GM18519 (cell line): ENCODE data around the gene PLA2G4A.

Experiments used
- ATAC-seq: cut with Tn5 transposase; IDR thresholded peaks from one replicate; pipeline ENCODE4 v1.9.1; 2021; ENCODE audit warnings: mild to moderate bottlenecking, moderate library complexity; ENCODE audit not compliant: unreplicated experiment, low FRiP score

PLA2G4A gene

GRCh38 chr1:186869526-186870228 lies 40.9 kb downstream of the PLA2G4A start:
- no peak for ATAC-seq

DNA sequence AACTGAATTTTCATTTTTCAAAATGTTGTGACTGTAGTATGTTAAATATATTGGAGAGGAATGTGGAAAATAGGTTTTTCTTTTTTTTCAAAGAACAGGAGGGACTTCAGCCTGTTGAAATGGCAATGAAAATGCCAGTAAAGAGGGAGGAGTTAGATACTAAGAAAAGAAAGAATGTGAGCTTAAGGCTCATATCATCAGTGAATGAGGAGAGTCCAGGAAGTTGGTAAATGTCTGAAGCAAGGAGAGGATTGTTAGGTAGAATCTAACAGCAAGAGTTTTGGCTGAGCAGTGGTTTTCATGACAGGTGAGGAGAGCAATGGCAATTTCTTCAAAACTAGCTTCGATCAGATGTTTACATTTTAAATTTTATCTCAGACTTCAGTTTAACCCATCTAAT lies 43.0 kb downstream of the PLA2G4A start:
- no peak for ATAC-seq

DNA sequence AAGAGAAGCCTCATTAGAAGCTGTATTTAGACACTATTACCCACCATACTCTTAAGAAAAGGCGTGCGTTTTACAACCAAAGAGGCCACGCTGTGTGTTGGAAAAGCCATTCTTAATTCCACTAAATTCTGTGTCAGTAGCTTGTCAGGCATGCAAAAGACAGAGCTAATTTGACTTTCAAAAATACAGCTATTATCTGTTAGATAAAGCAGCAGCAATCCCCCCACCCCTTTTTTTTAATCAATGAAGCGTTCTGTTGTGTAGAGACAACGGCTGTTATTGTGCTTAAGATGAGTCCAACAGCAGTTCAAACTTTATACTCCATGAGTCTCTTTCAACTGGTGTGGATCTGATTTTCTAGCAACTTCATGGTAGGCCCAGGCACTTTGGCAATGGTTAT lies 43.5 kb downstream of the PLA2G4A start:
- no peak for ATAC-seq

DNA sequence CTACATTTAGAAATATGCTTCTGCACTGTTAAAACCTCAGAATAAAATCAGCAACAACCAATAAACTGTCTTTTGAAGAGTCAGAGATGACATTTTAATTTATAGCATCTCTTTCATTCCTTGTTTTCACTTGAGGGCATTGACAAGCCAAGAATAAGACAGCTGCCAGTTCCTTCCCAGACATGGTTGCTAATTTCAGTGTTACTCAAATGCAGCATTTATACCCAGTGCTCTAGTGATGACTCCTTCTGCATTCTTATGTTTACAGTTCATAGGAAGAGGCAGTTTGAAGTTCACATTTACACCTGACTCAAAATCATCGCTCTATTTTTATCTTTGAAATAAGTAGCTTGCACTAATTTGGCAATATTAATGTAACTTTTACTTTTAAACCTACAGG lies 44.9 kb downstream of the PLA2G4A start:
- no peak for ATAC-seq

DNA sequence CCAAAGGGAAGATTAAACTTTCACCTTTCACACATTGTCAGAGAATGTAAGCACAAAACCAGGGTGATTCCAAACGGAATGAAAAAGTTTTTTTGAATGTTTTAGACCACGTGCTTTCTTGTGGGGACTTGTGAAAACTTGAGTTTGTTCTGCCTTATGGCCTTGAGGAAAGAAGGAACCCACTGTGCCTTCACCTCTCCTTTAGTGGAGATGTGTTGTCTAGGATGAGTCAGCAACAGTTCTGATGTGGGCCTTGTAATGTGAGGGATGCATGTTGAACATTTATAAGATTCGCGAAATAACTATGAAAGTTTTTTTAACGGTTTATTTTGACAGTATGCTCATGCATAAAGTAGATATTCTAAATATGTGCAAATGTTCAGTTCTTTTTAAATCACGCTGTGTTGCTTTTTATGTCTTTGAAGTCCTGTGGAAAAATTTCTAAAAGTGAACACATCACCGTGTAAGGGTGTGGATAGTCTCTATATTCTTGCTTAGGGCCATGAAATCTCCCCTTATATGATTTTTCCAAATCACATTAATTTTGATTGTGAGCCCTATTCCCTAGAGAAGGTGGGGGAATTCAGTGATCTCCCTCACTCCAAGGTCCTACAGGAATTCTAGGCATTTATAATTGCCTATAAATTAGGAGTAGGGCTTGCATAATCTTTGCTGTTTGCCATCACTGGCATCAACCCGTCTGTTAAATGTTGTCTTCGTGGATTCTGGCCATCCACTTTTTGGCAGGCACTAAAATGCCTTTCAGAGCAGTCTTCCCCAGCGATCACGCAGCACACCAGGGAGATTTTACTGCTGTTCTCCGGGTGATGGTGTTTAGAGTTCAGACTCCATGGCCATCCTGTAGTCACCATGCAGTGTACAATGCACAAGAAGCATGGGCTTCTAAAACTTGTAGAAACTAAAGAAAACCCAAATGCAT lies 47.4 kb downstream of the PLA2G4A start:
- ATAC-seq: no peak

DNA sequence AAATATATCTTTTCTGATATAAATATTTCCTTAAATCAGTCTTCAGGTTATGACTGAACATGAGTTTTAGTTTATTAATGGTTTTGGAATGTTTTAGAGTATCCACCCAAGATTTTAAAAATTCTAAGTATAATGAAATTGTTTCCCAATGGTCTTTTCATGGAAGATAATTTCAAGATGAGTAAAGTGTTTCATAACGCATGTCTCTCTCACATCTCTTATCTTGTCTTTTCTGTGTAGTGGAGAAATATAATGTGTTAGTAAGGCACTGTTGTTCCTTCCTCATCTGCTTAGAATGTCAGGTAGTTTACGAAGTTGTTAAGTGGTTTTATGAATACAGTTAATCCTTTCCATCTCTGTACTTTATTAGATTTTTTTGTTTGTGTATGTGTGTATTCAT lies 49.6 kb downstream of the PLA2G4A start:
- ATAC-seq: no peak

DNA sequence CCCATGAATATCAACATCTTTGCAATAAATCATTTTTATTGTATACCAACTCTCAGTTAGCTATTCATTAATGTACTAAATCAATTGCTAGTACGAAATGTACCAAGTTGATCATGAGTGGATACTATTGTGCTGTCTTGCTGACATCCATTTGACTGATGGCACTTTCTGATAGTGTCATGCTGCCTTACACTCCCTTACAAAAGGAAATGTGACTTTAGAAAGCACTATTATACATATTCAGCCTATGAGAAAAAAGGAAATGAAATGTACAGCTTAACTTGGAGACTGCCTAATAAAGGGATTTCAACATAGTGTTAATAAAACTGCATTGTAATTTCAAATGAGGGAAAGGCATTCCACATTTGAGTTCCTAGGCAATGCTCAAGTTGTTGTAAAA lies 52.2 kb downstream of the PLA2G4A start:
- no peak for ATAC-seq

GRCh38 chr1:186882372-186883134 lies 53.8 kb downstream of the PLA2G4A start:
- ATAC-seq: no peak

DNA sequence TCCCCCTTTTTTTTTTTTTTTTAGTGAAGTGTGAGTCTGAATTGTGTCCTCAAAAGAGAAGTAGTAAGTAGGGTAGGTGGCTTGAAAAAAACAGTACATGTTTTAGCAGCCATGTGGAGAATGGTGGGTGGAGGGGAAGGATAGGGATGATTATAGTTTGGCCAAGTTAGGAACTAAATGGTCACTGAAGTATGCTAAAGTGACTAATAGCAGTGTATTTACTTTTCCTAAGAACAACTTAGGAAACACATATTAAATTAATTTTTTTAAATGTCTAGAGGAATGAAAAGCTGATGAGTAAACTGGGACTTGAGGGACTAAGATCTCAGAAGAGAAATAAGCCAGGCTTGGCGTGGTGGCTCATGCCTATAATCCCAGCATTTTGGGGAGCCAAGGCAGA lies 55.5 kb downstream of the PLA2G4A start:
- ATAC-seq: no peak

- no peak for ATAC-seq
These were observed 58.5 kb downstream of the PLA2G4A start for GRCh38 chr1:186887203-186887602.

GRCh38 chr1:186888367-186888766 lies 59.6 kb downstream of the PLA2G4A start:
- ATAC-seq: no peak

- no peak for ATAC-seq
These were observed 64.2 kb downstream of the PLA2G4A start for GRCh38 chr1:186892936-186893335.

- ATAC-seq: no peak
These were observed 65.7 kb downstream of the PLA2G4A start for GRCh38 chr1:186894415-186894814.

- ATAC-seq: no peak
These were observed 67.5 kb downstream of the PLA2G4A start for GRCh38 chr1:186896211-186896610.

DNA sequence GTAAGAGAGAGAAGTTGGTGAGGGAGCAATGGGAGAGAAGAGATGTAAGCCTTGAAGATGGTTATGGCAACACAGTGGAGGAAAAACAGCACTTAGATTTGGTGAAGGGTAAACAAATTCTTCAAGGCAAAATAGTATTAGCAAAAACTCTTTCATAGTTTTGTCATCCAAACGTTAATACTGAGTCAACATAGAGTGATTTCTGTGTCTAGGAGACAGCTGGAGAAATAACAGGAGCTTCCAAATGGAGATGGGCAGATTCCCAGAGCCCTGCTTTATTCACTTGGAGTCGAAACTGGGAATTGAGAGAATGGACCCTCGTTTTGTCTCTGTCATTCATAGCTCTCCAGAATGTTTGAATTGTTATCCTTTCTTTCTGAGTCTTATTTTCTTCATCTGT lies 68.3 kb downstream of the PLA2G4A start:
- ATAC-seq: no peak

- ATAC-seq: peak; percentile 95
These were observed 70.8 kb downstream of the PLA2G4A start for GRCh38 chr1:186899577-186899976.

- ATAC-seq: no peak
These were observed 71.2 kb downstream of the PLA2G4A start for GRCh38 chr1:186899977-186900376.

- no peak for ATAC-seq
These were observed 71.9 kb downstream of the PLA2G4A start for GRCh38 chr1:186900539-186901237.

- ATAC-seq: no peak
These were observed 72.9 kb downstream of the PLA2G4A start for GRCh38 chr1:186901631-186902030.

DNA sequence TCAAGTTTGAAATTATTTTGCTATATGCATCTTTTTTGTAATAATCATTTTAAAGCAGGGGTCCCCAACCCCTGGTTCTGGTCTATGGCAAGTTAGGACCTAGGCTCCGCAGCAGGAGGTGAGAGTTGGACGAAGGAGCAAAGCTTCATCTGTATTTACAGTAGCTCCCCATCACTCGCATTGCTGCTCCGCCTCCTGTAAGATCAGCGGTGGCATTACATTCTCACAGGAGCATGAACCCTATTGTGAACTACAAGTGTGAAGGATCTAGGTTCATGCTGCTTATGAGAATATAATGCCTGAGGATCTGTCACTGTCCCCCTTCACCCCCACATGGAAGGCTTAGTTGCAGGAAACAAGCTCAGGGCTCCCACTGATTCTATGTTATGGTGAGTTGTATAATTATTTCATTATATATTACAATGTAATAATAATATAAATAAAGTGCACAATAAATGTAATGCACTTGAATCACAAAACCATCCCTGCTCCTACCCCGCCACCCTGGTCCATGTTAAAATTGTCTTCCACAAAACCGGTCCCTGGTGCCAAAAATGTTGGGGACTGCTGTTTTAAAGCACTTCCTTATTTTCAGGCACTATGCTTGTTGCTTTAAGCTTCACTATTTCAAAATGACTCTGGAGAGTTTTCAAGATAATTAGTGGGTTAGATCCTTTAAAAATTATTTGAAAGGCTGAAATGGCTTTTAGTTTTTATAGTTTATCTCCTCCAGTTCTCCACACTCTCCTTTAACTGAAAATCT lies 74.8 kb downstream of the PLA2G4A start:
- no peak for ATAC-seq
